GM21576 (cell line): ENCODE measurements around the gene SAC3D1.
A peak's percentile ranks its signal among the peaks of the same experiment; 100 is the strongest.
"Not testable (repeated sequence)": the region's sequence is repeated elsewhere in the genome, so short reads cannot be mapped to it uniquely, and the experiment has no call there.

ENCODE experiments used
- ATAC-seq: cut with Tn5 transposase; IDR thresholded peaks from one replicate; pipeline ENCODE4 v1.9.1; 2021; ENCODE audit warnings: mild to moderate bottlenecking, moderate library complexity; ENCODE audit not compliant: unreplicated experiment

The SAC3D1 gene

DNA sequence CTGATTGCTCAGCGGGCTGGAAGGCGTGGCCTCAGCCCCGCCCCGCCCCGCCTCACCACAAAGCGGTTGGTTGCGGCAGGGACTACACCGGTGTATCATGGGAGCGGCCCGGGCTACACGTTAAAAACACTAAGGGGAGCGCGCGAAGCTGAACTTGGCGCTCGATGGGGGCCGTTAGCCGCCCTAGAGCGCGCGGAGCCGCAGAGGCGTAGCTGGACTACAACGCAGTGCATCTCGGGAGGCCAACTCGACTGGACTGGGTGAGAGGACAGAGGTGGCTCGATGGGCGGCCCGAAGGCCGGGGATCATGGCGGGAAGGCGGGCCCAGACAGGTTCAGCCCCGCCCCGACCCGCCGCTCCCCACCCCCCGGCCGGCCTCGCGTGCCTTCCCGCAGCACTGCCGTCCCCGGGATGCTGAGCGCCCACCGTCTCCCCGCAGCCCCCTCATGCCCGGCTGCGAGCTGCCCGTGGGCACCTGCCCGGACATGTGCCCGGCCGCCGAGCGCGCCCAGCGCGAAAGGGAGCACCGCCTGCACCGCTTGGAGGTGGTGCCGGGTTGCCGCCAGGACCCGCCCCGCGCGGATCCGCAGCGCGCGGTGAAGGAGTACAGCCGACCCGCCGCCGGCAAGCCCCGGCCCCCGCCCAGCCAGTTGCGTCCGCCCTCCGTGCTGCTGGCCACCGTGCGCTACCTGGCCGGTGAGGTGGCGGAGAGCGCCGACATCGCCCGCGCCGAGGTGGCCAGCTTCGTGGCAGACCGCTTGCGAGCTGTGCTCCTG, at the start of gene SAC3D1:
Gene SAC3D1 (plus strand): TSS at position 364 of the 776 bp plus-strand sequence. CDS start 83 bp downstream, at position 447.
- peak; percentile 74 for ATAC-seq

DNA sequence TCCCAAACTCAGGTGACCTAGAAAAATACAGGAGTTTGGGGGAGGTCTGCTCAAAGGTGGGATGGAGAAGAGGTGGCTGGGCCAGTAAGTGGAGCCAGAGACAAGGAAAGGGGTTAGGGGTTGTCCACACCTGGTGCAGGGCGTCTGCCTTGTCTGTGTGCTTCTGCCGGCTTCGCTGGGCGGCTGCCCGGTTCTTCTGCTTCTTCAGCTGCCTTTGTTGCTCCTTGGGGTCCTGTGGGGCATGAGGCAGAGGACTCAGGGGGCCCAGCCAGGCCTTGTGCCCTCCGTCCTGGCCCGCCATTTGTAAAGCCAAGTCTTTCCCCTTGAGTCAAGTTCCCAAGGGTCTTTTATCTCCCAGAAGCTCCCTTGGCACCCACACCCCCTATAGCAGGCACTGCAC, 46.7 kb upstream of the SAC3D1 start:
- no peak for ATAC-seq

DNA sequence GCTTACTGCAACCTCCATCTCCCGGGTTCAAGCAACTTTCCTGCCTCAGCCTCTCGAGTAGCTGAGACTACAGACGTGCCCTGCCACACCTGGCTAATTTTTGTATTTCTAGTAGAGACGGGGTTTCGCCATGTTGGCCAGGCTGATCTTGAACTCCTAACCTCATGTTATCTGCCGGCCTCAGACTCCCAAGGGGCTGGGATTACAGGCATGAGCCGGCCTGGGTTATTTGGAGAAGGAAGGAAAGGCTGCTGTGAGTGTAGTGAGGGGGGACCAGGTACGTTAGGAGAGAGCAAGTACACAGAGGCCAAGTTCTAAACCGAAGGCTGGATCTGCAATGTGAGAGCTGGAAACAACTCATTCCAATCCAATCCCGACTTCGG, 44.7 kb upstream of the SAC3D1 start:
- ATAC-seq = no peak

DNA sequence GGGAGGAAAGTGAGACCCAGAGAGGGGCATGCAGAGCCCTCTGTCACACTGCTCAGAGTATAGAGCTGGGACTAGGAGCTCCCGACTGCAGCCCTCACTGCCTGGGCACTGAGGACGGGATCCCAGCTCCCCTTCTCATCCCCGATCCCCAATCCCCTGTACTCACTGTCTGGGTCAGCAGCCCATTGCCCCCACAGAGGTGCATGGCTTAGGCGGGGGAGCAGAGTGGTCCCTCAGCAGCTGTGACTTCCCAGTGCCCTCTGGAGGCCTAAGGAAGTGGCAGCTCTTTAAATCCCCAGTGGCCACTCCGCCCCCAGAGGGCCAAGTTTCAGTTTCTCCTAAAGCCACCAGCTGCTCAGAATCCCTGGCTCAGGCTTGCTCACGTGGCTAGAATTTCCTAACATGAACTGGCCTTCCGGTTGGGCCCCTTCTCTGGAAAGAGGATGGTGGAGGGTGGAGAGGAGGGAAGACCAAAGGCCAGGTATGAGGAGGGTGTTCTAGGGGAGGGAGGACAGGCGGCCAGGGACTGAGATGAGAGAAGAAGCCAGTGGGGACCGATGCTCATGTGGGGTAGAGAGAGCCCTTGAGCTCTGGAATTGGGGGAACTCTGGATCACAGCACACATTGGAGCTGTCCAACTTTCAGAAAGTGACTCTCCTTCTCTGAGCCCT, 44.2 kb upstream of the SAC3D1 start, which contains the start of gene BATF2:
Gene BATF2 (minus strand): TSS at position 262 of the 671 bp plus-strand sequence. CDS start 57 bp downstream, at position 205.
- no peak for ATAC-seq

DNA sequence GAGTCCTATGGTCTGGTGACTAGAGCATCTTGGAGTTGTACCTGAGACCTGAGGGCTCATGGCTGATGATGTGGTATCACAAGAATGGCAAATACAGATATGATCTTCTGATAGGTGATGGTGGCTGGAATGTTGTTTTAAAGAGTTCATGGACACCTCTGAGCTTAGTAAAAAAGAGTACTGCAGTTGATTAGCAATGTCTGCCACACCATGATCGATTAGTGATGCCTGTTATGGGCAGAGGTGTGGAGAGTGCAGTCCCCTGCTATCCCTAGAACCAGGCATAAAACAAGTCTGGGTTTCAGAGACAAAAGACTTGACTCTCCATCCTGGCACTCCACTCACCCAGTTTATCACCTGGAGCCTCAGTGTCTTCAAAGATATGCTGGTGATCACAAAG, 42.9 kb upstream of the SAC3D1 start:
- no peak for ATAC-seq

DNA sequence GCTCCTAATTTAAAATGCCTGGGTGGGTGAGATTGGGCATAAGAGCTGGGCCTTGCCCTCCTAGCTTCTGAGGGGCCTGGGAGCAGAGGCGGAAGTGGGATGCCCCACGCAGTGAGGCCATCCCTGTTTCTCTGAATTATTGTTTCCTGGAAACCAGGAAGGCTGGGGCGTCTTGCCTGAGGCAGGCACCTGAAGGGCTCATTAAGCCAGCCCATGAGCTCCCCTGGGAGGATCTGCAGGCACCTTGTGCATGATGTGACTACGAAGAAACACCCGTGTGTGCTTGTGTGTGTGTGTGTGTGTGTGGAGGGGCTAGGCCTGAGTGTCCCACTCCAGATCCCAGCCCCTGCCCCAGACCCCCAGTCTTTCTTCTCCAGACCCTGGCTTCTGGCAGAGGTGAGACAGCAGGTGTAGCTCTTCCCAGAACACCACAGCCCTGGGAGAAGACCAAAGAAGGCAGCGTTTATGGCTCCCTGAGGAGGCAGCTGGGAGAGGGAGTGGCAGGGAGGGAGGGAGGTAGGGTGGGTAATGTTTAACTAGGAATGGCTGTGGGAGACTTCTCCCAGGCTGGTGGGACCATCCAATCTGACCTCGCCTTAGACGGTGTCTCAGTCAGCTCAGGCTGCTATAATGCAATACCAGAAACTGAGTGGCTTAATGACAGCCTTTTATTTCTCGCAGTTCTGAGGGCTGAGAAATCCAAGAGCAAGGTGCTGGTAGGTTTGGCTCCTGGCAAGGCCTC, 42.1 kb upstream of the SAC3D1 start:
- no peak for ATAC-seq

DNA sequence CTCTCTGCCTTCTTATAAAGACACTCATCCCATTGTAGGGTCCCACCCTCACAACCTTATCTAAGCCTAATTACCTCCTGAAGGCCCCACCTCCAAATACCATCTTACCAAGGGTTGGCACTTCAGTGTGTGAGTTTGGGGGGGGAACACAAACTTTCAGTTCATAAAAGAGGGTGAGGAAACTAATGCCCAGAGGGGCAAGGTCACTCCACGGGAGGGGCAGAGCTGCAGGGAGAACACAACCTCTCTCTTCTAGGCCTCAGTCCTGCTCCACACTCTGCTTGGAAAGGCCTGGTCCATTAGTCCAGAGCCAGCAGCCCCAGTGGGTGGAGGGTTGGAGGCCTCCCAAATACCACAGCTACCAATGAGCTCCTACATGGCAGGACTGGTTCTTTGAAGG, 41.5 kb upstream of the SAC3D1 start:
- ATAC-seq = no peak

DNA sequence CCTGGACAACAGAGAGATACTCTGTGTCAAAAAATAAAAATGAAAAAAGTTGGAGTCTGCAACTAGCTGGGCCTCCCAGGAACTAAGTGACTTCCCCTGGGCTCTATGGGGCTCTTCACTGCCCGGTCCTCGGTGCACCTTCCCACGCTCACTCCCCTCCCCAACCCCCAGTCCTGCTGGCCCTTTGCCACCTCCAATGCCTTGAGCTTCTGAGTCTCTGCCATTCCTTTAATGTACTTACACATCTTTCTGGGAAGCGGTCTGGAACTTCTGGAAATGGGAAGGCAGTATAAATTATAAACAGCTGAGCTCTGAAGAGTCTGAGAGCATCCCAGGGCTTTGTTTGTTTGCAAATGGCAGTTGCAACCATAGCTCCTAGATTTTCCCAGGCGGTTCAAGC, 38.3 kb upstream of the SAC3D1 start:
- no peak for ATAC-seq

DNA sequence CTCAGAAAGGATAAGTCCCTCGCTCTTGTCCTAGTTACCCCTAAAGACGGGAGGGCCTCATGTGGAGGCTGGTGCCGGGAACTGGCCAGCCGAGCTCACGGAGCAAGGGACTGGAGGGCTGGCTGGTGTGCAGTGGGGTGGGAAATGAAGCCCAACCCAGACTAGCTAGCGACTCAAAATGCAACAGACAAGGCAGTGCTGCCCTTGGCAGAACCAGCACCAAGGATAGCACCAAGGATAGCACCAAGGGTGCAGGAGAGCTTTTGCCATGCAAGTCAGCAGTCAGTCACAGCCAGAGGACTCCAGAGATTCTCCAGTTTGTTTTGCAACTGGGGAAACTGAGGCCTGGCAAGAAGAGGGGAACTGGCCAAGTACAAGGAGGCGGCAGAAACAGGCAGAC, 37.7 kb upstream of the SAC3D1 start:
- ATAC-seq = no peak

DNA sequence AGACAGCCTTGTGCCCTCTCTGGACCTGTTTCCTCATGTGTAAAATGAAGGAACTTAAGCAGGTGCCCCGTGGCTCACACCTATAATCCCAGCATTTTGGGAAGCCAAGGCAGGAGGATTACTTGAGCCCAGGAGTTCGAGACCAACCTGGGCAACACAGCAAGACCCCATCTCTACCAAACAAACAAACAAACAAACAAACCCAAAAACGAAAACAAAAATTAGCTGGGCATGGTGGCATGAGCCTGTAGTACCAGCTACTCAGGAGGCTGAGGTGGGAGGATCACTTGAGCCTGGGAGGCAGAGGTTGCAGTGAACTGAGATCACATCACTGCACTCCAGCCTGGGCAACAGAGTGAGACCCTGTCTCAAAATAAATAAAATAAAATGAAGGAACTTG, 37.0 kb upstream of the SAC3D1 start:
- not testable (repeated sequence) for ATAC-seq

DNA sequence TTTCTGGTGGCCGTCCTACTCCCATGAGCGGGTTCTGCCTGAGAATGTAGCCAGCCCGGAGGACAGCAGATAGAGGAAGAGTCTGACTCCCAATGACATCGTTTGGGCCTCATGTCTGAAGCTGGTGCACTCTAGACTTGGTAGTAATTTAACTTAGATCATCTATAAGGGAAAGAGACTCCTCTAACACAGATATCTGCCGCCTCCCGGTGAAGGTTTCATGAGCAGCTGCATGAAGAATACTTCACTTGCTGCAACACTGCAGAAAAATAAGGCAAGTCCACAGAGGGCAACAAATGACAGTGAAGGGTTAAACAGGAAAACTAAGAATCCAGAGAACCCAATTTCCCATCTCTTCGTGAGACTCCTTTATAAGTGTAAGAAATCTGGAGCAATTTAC, 33.0 kb upstream of the SAC3D1 start:
- no peak for ATAC-seq

DNA sequence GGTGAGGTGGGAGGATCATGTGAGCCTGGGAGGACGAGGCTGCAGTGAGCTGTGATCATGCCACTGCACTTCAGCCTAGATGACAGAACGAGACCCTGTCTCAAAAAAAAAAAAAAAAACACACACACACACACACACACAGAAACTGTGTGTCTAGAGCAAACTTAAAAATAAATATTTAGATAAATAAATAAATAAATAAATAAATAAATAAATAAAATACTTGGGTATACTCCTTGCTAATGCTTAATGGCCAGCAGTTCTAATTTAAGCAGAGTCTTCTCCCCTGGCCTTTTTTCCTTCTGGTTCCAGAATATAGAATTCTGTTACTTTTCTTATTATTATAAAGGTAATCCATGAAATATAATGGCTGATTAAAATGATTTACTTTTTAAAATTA, 32.1 kb upstream of the SAC3D1 start:
- no peak for ATAC-seq

DNA sequence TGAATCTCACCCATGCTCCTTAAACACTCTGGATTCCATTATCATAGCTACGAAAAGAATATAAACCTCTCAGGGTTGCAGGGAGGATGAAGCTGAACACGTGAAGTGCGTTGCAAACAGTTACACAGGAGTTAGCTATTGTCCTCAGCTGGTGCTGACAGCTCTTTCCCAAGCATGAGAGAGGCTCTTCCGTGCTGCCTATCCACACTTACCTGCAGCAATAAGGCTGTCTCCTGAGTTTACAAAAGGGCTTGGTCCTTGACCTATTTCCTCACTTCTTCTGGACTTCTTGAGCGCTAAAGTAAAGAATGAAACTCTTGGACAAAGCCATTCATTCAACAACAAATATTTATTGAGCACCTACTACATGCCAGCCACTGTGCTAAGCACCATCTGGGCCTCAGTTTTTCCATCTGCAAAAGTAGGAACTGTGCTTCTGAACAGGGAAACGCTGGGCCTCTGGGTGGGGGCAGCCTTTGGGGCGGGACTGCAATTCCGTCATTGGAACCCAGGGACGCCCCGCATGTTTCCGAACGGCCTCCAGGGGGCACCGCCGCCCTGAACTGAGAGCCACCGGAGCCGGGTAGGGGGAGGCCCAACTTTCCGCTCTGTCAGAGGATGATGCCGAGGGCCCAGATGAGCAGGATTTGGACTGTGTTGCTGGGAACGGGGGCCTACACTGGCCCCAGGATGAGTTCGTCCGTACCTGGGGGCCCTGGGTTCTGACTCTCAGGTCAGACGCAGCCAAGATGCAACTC, 27.7 kb upstream of the SAC3D1 start:
- peak; percentile 57 for ATAC-seq

DNA sequence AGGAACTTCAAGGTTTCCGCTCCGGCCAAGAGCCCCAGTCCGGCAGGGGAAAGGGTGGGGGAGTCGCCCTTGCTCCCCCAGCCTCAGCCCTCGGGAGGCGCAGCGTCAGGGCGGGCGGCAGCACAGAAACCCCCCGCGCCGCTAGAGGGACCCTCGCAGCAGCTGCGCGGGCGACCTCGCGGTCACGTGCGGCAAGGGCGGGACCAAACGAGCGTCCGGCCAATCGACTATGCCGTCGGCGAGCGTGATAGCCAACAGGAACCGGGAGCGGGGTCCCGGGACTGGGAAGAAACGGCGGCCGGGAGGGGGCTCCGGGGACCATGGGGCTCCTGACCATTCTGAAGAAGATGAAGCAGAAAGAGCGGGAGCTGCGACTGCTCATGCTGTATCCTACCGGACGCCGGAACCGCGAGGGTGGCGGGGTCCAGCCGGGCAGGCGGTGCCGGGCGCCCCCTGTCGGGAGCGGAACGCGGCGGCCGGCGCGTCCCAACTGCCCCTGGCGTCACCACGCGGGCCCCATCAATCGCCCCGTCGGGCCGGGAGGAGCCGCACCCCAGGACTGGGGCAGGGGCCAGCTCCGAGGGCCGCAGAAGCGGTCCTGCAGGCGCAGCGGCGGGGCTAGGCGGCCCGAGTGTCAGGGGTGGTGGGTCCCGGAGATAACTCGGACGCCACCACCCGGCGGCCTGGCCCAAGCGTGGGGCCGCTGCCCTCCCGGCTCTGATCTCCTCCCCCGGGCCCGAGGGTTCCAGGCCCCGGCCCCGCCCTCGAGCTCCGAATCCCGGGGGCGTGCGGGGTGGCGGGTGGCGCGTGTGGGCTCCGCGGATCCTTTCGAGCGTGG, 26.9 kb upstream of the SAC3D1 start, which contains the start of gene ARL2:
Gene ARL2 (plus strand): TSS at position 273 of the 838 bp plus-strand sequence. CDS start 48 bp downstream, at position 321.
- ATAC-seq = peak; percentile 72

DNA sequence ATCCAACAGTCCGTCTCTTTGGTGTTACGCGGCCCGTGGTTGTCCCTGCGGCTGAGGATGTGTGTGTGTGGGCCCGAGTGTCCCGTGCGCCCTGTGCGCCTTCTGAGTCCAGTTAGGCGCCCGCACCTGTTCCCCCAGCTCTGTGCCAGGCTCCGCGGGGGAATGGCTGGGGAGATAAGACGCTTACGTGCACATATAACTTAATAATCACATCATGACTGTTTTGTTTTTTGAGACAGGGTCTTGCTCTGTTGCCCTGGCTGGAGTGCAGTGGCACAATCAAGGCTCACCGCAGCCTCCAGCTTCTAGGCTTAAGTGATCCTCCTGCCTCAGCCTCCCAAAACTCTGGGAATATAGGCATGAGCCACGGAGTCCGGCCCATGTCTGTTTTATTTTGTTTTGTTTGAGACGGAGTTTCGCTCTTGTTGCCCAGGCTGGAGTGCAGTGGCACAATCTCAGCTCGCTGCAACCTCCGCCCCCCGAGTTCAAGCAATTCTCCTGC, 26.2 kb upstream of the SAC3D1 start:
- ATAC-seq = no peak

DNA sequence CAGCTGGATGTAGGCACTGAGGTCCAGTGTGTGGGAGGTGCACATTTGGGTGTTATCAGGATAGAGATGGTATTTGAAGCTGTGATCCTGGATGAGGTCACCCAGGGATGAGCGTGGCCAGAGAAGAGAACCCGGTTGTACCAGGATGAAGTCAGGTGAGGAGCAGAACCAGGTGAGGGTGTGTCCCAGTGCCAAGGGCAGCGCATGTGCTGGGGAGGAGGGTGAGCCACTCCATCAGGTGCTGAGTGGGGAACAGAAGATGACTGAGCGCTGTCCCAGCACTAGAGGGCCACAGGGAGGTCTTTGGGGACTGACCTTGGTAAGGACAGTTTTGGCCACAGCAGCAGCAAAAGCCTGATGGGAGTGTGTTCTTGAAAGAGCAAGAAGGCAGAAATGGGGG, 24.3 kb upstream of the SAC3D1 start:
- ATAC-seq = no peak

DNA sequence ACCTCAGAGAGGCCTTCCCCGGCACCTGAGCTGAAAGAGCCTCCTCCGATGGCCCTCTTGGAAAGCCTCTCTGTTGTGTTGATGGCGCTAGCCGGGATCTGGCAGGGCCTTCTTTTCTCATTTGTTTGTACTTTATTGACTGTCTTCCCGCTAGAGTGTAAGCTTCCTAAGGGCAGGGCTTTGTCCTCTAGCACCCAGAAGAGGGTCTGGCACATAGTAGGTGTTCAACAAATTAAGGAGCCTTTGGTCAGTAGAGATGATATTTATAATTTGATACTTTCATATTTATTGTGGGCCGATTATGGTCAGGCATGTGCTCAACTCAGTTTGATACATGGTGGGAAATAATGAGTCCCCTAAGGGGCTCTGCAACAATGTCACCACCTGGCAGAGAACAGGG, 23.1 kb upstream of the SAC3D1 start:
- no peak for ATAC-seq

DNA sequence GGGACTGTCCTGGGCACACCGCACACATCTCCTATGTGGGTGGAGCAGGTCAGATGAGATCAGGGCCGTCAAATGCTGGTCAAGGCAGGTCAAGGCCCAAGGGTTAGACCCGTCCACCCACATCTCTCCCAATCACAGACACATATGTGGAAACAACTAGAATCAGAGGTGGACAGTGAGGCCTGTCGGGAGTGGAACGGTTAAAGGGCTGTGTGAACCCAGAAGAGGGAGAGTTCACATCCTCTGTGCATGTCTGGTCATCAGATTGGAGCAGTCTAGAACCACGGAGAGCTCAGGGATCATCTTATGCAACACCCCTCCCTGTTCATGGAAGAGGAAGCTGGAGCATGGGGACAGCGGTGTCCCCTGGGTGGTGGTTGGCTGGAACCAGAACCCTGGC, 21.2 kb upstream of the SAC3D1 start:
- no peak for ATAC-seq

DNA sequence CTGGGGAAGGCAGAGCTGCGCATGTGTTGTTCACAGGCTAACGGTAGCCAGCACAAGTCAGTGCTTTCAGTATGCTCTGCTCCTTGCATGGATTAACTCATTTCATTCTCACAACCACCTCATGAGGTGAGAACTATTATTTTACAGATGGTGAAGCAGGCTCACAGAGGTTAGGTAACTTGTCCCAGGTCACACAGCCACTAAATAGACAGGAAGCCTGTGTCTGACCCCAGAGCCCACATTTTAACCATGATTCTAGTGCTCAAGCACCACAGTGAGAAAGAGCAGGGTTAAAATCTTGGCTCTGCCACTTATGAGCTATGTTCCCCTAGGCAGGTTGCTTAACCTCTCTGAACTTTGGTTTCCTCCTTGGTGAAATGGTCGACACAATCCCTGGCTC, 20.0 kb upstream of the SAC3D1 start:
- ATAC-seq = no peak

DNA sequence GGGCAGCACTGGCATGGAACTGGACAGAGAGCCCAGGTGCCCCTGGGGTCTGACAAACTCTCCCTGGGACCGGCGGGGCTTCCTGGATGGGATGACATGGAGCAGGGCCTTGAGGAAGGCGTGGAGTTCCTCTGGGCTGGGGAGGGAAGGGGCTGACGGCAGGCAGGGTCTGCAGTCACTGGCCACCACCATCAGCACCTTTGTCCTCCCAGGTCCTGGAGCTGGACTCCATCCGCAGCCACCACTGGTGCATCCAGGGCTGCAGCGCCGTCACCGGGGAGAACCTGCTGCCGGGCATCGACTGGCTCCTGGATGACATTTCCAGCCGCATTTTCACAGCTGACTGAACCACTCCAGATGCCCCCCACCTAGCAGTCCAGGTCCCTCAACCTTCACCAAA, 19.5 kb upstream of the SAC3D1 start:
- no peak for ATAC-seq
